HepG2 (cell line): ENCODE results near the gene ZNF217. TPM values are rescaled to one million over a fixed set of nuclear protein-coding genes. Genes with fewer than 3 reads are reported as not detected.
"Not testable (repeated sequence)": the region's sequence is repeated elsewhere in the genome, so short reads cannot be mapped to it uniquely, and the experiment has no call there.

Source experiments
- ATAC-seq: fragments of 200-7000 bp; cut with Tn5 transposase; 3 replicates; pipeline ENCODE4 v1.9.1; 2020; ENCODE audit warnings: mild to moderate bottlenecking, moderate library complexity
- BruUV-seq: library from RNA; stranded (reverse); fragments of 400-500 nt; replicated peaks from 2 replicates; lab custom pipeline; 2021; lab: Mats Ljungman, UMichigan
- CTCF ChIA-PET: fragments of 300-600 bp; formaldehyde crosslinking; extraction: SDS; loops from one replicate; lab custom pipeline; 2021; ENCODE audit warnings: low total read pairs, inconsistent platforms, low intra/inter-chr PET ratio; lab: Yijun Ruan, JAX
- POLR2A ChIA-PET: fragments of 350-600 bp; sonication (Branson Sonifier 250); formaldehyde crosslinking; loops from one replicate; lab custom pipeline; 2020; ENCODE audit warnings: antibody characterized with exemption, inconsistent platforms; lab: Yijun Ruan, JAX
- DNase-seq: peaks from one replicate; pipeline ENCODE4 v3.0.0-alpha.2; 2015; ENCODE audit warnings: low spot score
- FAIRE-seq: peaks from 3 replicates; lab custom pipeline; 2011; peaks lifted over from hg19 to GRCh38; lab: Jason Lieb, UNC
- H2AFZ ChIP-seq: one replicate; pipeline ENCODE4 v1.6.1; 2011; ENCODE audit warnings: low read length, inconsistent platforms
- H3K27ac ChIP-seq: fragments of 300-600 bp; 3 replicates; pipeline ENCODE4 v1.8.0; 2011; ENCODE audit warnings: mixed run types, mild to moderate bottlenecking, mixed read lengths, low read length, inconsistent platforms; ENCODE audit not compliant: insufficient read depth; ENCODE audit errors: extremely low read length
- H3K27me3 ChIP-seq, 2 experiments: fragments of 200-600 bp in 1 of 2; 2 replicates in 1 of 2; 3 replicates in 1 of 2; pipeline versions ENCODE4 v1.6.0 to v1.8.0; 2011; ENCODE audit warnings: low read length in 2 of 2, mild to moderate bottlenecking in 2 of 2, moderate library complexity in 2 of 2, inconsistent platforms in 1 of 2; ENCODE audit not compliant: insufficient read depth in 2 of 2, control insufficient read depth in 1 of 2
- H3K36me3 ChIP-seq, 2 experiments: fragments of 200-600 bp in 1 of 2; replicated peaks in 1 of 2; 2 replicates in 1 of 2; 3 replicates in 1 of 2; pipeline versions ENCODE4 v1.5.1 to v1.8.0; 2011; ENCODE audit warnings: low read length in 2 of 2, inconsistent platforms in 1 of 2; ENCODE audit not compliant: insufficient read depth in 2 of 2, control insufficient read depth in 1 of 2
- H3K4me1 ChIP-seq: 2 replicates; pipeline ENCODE4 v1.5.1; 2012; ENCODE audit warnings: low read length, inconsistent platforms; ENCODE audit not compliant: insufficient read depth
- H3K4me2 ChIP-seq: 2 replicates; pipeline ENCODE4 v1.6.0; 2011; ENCODE audit warnings: low read depth, low read length, inconsistent platforms
- H3K4me3 ChIP-seq, 3 experiments: fragments of 200-600 bp in 1 of 3; sonication (generic), shearing (Covaris generic) in 1 of 3; replicated peaks in 1 of 3; 2 replicates each; pipeline ENCODE4 v1.5.1; 2011 to 2016; ENCODE audit warnings: low read length in 3 of 3, inconsistent platforms in 2 of 3, low read depth in 2 of 3, mild to moderate bottlenecking in 2 of 3, control low read depth in 1 of 3, mixed read lengths in 1 of 3; ENCODE audit not compliant: insufficient read depth in 1 of 3
- H3K79me2 ChIP-seq: one replicate; pipeline ENCODE4 v1.6.1; 2011; ENCODE audit warnings: low read length, inconsistent platforms; ENCODE audit not compliant: insufficient read depth
- H3K9ac ChIP-seq: 2 replicates; pipeline ENCODE4 v1.6.0; 2011; ENCODE audit warnings: mild to moderate bottlenecking, low read depth, low read length, inconsistent platforms; ENCODE audit not compliant: insufficient read depth
- H3K9me3 ChIP-seq: 2 replicates; pipeline ENCODE4 v1.5.1; 2012; ENCODE audit warnings: mild to moderate bottlenecking, low read length
- H4K20me1 ChIP-seq: 2 replicates; pipeline ENCODE4 v1.6.0; 2011; ENCODE audit warnings: inconsistent platforms, mild to moderate bottlenecking, low read length, moderate library complexity; ENCODE audit not compliant: insufficient read depth
- AHR ChIP-seq: IDR thresholded peaks from 2 replicates; pipeline ENCODE4 v1.6.1; 2018; ENCODE audit warnings: missing genetic modification reagents, missing compliant biosample characterization
- GLI4 ChIP-seq: sonication (generic); formaldehyde crosslinking; IDR thresholded peaks from 2 replicates; pipeline ENCODE4 v1.5.1; 2020; ENCODE audit warnings: missing genetic modification reagents, mild to moderate bottlenecking, moderate library complexity, borderline replicate concordance
- HOXA3 ChIP-seq: sonication (generic); formaldehyde crosslinking; IDR thresholded peaks from 2 replicates; pipeline ENCODE4 v1.5.0; 2020; ENCODE audit warnings: missing genetic modification reagents
- KDM3A ChIP-seq: IDR thresholded peaks from 2 replicates; pipeline ENCODE4 v1.6.1; 2018; ENCODE audit warnings: low read depth, missing compliant biosample characterization
- MLLT10 ChIP-seq: sonication (generic); formaldehyde crosslinking; IDR thresholded peaks from 2 replicates; pipeline ENCODE4 v1.4.0; 2020; ENCODE audit warnings: missing genetic modification reagents
- NR2F6 ChIP-seq, 2 experiments: IDR thresholded peaks; 2 replicates each; pipeline ENCODE4 v1.6.1; 2016; ENCODE audit warnings: antibody characterized with exemption in 1 of 2, mild to moderate bottlenecking in 1 of 2
- RARA ChIP-seq: IDR thresholded peaks from 2 replicates; pipeline ENCODE4 v1.6.1; 2016; ENCODE audit warnings: missing genetic modification reagents, missing compliant biosample characterization
- RCOR2 ChIP-seq: IDR thresholded peaks from 2 replicates; pipeline ENCODE4 v1.6.1; 2016; ENCODE audit warnings: missing biosample characterization, missing genetic modification reagents
- SNAI1 ChIP-seq: sonication (generic); formaldehyde crosslinking; IDR thresholded peaks from 2 replicates; pipeline ENCODE4 v1.5.0; 2020; ENCODE audit warnings: mild to moderate bottlenecking, missing genetic modification reagents, borderline replicate concordance
- U2AF1 ChIP-seq: fragments of 200-400 bp; formaldehyde crosslinking; optimal IDR thresholded peaks from 2 replicates; pipeline ENCODE3; 2017; ENCODE audit warnings: mild to moderate bottlenecking, low read depth, low read length
- USF2 ChIP-seq, 2 experiments: sonication (generic) in 1 of 2; formaldehyde crosslinking in 1 of 2; IDR thresholded peaks; 2 replicates each; pipeline versions ENCODE4 v1.5.1 to v1.6.1; 2011 to 2020; ENCODE audit warnings: borderline replicate concordance in 1 of 2, low read depth in 1 of 2, low read length in 1 of 2, mild to moderate bottlenecking in 1 of 2, missing genetic modification reagents in 1 of 2, moderate library complexity in 1 of 2
- ZBTB42 ChIP-seq: sonication (generic); formaldehyde crosslinking; IDR thresholded peaks from 2 replicates; pipeline ENCODE4 v1.5.0; 2020; ENCODE audit warnings: mild to moderate bottlenecking, missing genetic modification reagents
- ZC3H13 ChIP-seq: sonication (generic); formaldehyde crosslinking; IDR thresholded peaks from 2 replicates; pipeline ENCODE4 v1.8.1; 2023; ENCODE audit warnings: mild to moderate bottlenecking, missing genetic modification reagents, moderate library complexity
- ZNF772 ChIP-seq: sonication (generic); formaldehyde crosslinking; IDR thresholded peaks from 2 replicates; pipeline ENCODE4 v1.5.0; 2020; ENCODE audit warnings: mild to moderate bottlenecking, missing genetic modification reagents
- WGBS: methylation state at CpG from one replicate; pipeline ENCODE4 v1.1.6; 2017; ENCODE audit warnings: low lambda C conversion rate; 5-methylcytosine and 5-hydroxymethylcytosine counted together
- in situ Hi-C: cut with HindIII; loops from 2 replicates; pipeline ENCODE4 v1.10.0; 2017; ENCODE audit warnings: low pct_unique_long_range_greater_than_20kb; ENCODE audit not compliant: extremely low pct_ligation_motif_present
- intact Hi-C: fragments of 100-400 bp; cut with micrococcal nuclease; formaldehyde crosslinking; loops from one replicate; pipeline ENCODE4 v1.10.0; 2022; ENCODE audit not compliant: unreplicated experiment
- polyA plus RNA-seq, 8 experiments: library from polyadenylated mRNA; depleted of rRNA in 3 of 8; stranded (reverse) in 7 of 8; unstranded in 1 of 8; fragments of >200 nt; fragmentation: Illumina TruSeq in 4 of 8; extraction: Trizol in 4 of 8; gene quantifications; 2 replicates each; pipeline versions ENCODE4 v1.2.1 to v1.2.3, GENCODE V29; 2011 to 2016; ENCODE audit warnings: low read depth in 4 of 8, missing spikeins in 1 of 8, mixed read lengths in 1 of 8; ENCODE audit not compliant: insufficient read depth in 1 of 8
- total RNA-seq, 5 experiments: library from RNA; depleted of rRNA; stranded (reverse); fragments of >200 nt; fragmentation: Illumina TruSeq; extraction: Trizol; gene quantifications; 2 replicates each; pipeline ENCODE4 v1.2.3, GENCODE V29; 2016; ENCODE audit warnings: low read depth in 1 of 5

The ZNF217 gene
- total and polyA plus RNA-seq, 2 of the 13 experiments (the other 11 are each of a cell fraction or from before 2014, with no cell fraction given) = 22.3 to 29.8 TPM

DNA sequence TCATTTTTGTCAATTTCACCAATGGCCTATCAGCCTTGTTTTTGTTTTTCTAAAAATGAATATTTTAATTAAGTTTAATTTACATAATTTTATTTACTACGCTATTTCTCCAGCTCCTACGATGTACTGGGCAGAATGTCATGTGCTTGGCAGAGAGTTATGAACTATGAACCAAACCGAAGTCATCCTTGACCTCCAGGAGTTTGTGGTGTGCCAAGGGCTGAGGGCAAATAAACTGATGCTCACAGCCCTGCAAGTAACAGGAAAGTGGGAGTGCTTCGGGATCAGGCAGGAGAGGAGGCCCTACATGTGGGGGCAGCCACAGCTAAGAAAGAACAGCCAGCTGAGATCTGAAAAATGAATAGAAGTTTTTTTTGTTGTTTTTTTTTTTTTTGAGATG, 38.6 kb downstream of the ZNF217 start (continued):
- TF ChIP-seq ZNF772 (CRISPR knock-in tag) (no peak), ZBTB42 (no peak), HOXA3 (CRISPR knock-in tag) (no peak), USF2 (IDR thresholded peaks at IDR 0.05; ENCODE audit: low read depth, low read length) (no peak), USF2 (CRISPR knock-in tag; IDR thresholded peaks at IDR 0.05; ENCODE audit: borderline replicate concordance) (no peak), KDM3A (CRISPR knock-in tag) (no peak), AHR (no peak), U2AF1 (no peak), MLLT10 (CRISPR knock-in tag) (no peak), GLI4 (CRISPR knock-in tag) (no peak), NR2F6 (IDR thresholded peaks at IDR 0.05) (peak; percentile 37), NR2F6 (CRISPR knock-in tag; IDR thresholded peaks at IDR 0.05) (0 out of 2 replicates have a peak, but pooled peaks have one; percentile 23), RCOR2 (no peak), RARA (CRISPR knock-in tag) (0 out of 2 replicates have a peak, but pooled peaks have one; percentile 10)

DNA sequence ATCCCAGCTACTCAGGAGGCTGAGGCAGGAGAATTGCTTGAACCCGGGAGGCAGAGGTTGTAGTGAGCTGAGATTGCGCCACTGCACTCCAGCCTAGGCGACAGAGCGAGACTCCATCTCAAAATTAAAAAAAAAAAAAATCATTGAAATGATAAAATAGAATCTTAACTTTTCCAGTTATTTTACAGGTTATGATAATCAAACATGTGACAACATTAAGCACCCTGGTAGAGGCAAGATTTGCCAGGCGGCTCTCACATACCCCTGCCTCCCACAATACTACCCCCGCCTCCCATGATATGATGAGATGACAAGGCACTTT, 41.1 kb downstream of the ZNF217 start:
- TF ChIP-seq ZC3H13 (CRISPR knock-in tag) (0 out of 2 replicates have a peak, but pooled peaks have one; percentile 56), SNAI1 (0 out of 2 replicates have a peak, but pooled peaks have one; percentile 73)
- H3K79me2 ChIP-seq, CTCF ChIA-PET, ATAC-seq, H3K4me2 ChIP-seq, intact Hi-C loops, H3K9ac ChIP-seq, DNase-seq, H3K9me3 ChIP-seq, H3K36me3 ChIP-seq, H4K20me1 ChIP-seq, H2AFZ ChIP-seq, FAIRE-seq, H3K4me3 ChIP-seq, H3K27me3 ChIP-seq, in situ Hi-C loops, BruUV-seq: not testable (repeated sequence)
- Histone ChIP-seq H3K27ac (peak overlapping the region; percentile 11), H3K4me1 (peaks cover 85% of the 10 kb centered on the region)
- POLR2A ChIA-PET = interaction anchor here (1.4 to 1.9 kb wide), 7 partner anchors 12 to 186 kb away, joined by 3 to 12 read pairs (median 5); no protein-coding TSS in a partner anchor
- WGBS = 97% methylated on average over 6 of the region's 6 CpGs
